CD4-positive, alpha-beta T cell treated with Interferon alpha-2 for 1 hour (primary cell): ENCODE results near the gene FCMR.
A peak's percentile ranks its signal among the peaks of the same experiment; 100 is the strongest.

Source experiments
- DNase-seq, 2 donors: peaks; one replicate each; pipeline ENCODE4 v3.0.0-alpha.2; 2020 to 2022

Gene FCMR

GRCh38 chr1:206949641-206950040 is 27.9 kb upstream of the FCMR start:
- DNase-seq: no peak

GRCh38 chr1:206949208-206949607 is 27.5 kb upstream of the FCMR start:
- no peak for DNase-seq

- no peak for DNase-seq
Measured at GRCh38 chr1:206947255-206947654, 25.5 kb upstream of the FCMR start.

GRCh38 chr1:206946261-206946660 is 24.5 kb upstream of the FCMR start, which contains the start of gene PIGR:
Gene PIGR, minus strand, starts transcription at chr1:206946466. Its CDS starts 5,935 bp downstream, at chr1:206940531.
- DNase-seq: no peak

GRCh38 chr1:206945779-206946178 is 24.0 kb upstream of the FCMR start:
- no peak for DNase-seq

GRCh38 chr1:206944703-206945102 is 23.0 kb upstream of the FCMR start:
- peak in 1 of 2 donors; percentile 31 for DNase-seq

GRCh38 chr1:206941766-206942418 is 20.2 kb upstream of the FCMR start:
- DNase-seq: no peak

- DNase-seq: no peak
Measured at GRCh38 chr1:206940588-206940936, 18.8 kb upstream of the FCMR start.

- DNase-seq: no peak
Measured at GRCh38 chr1:206939841-206940587, 18.3 kb upstream of the FCMR start.

- no peak for DNase-seq
Measured at GRCh38 chr1:206939131-206939530, 17.4 kb upstream of the FCMR start.

- no peak for DNase-seq
Measured at GRCh38 chr1:206937425-206937824, 15.7 kb upstream of the FCMR start.

- DNase-seq: peak; percentile 44 to 46
Measured at GRCh38 chr1:206935491-206936067, 13.8 kb upstream of the FCMR start.

GRCh38 chr1:206933333-206933945 is 11.7 kb upstream of the FCMR start:
- peak; percentile 70 to 81 for DNase-seq

- DNase-seq: no peak
Measured at GRCh38 chr1:206932177-206932576, 10.4 kb upstream of the FCMR start.

GRCh38 chr1:206931709-206932108 is 10.0 kb upstream of the FCMR start:
- DNase-seq: no peak

GRCh38 chr1:206930210-206930798 is 8.6 kb upstream of the FCMR start:
- peak; percentile 37 to 65 for DNase-seq

- no peak for DNase-seq
Measured at GRCh38 chr1:206929524-206929923, 7.8 kb upstream of the FCMR start.

- no peak for DNase-seq
Measured at GRCh38 chr1:206926286-206926685, 4.5 kb upstream of the FCMR start.

GRCh38 chr1:206925106-206925736 is 3.5 kb upstream of the FCMR start:
- peak; percentile 79 to 84 for DNase-seq

- peak; percentile 39 to 47 for DNase-seq
Measured at GRCh38 chr1:206924592-206925105, 2.9 kb upstream of the FCMR start.

- DNase-seq: peak in 1 of 2 donors; percentile 32
Measured at GRCh38 chr1:206923961-206924557, 2.3 kb upstream of the FCMR start.
